GM19468 (cell line): ENCODE data around the gene MED23.
"Not testable (repeated sequence)": the region's sequence is repeated elsewhere in the genome, so short reads cannot be mapped to it uniquely, and the experiment has no call there.

Source experiments
- ATAC-seq: cut with Tn5 transposase; IDR thresholded peaks from one replicate; pipeline ENCODE4 v1.9.1; 2021; ENCODE audit warnings: mild to moderate bottlenecking, moderate library complexity, moderate number of reproducible peaks; ENCODE audit not compliant: unreplicated experiment; ENCODE audit errors: extremely low read depth

Gene MED23

GRCh38 chr6:131575834-131576478, 52.1 kb downstream of the MED23 start:
- no peak for ATAC-seq

- no peak for ATAC-seq
These were observed 53.4 kb downstream of the MED23 start for GRCh38 chr6:131574686-131575085.

DNA sequence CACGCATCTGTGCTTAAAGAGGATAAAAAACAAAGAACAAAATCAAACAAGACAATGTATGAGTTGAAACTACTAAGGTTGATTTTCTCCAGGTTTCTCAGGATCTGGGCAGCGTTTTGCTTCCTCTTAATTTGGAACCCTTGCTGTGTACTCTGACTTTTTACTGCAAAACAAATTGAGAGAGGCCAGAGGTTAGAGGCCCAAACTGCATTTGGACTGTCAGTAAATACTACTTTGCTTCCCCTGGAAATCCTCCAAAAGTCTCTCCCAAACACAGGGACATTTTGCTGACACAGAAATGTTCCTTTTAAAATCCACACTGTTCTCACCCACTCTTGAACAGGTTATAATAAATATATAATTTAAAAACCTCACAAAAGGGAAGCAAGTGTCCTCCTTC, 53.9 kb downstream of the MED23 start:
- no peak for ATAC-seq

DNA sequence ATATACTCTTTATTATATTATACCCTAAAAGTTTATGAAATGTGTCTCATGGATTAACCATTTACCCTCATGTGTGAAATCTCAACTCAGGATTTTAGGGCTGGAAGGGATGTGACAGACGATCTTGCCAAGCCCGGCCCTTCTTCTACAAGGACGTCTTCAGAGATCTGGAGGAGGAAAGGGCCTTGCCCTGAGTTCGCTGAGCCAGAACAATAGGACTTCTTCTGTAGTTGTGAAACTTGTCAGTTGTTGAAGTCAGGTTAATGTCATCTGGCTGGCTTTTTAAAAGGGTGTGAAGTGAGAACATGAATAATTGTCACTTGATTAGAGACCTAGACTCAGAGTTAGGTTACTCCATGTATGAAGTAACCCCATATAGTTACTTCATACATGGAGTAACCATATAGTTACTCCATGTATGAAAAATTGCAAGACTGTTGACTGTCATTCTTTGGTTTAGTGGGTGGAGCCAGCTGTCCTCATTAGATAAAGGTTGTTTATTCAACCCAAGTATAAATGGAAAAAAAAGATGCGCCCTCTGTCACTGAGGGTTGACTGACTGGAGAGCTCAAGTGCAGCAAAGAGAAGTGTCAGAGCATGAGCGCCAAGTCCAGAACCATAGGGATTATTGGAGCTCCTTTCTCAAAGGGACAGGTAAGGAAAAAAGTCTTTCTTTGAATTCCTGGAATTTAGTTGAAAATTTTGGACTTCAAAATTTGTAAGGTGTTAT, 55.2 kb downstream of the MED23 start, which contains the start of gene ARG1:
ARG1 (plus strand) TSS at position 541 of the 730 bp plus-strand sequence; CDS start at position 598, 57 bp downstream.
- ATAC-seq: no peak

- ATAC-seq: no peak
These were observed 59.3 kb downstream of the MED23 start for GRCh38 chr6:131568726-131569125.

DNA sequence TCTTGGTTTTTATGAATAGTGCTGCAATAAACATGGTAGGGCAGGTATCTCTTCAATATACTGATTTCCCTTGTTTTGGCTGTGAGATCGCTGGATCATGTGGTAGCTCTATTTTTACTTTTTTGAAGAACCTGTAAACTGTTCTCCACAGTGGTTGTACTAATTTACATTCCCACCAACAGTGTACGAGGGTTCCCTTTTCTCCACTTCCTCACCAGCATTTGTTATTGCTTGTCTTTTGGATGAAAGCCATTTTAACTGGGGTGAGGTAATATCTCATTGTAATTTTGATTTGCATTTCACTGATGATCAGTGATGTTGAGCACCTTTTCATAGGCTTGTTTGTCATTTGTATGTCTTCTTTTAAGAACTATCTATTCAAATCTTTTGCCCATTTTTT, 63.0 kb downstream of the MED23 start:
- no peak for ATAC-seq

DNA sequence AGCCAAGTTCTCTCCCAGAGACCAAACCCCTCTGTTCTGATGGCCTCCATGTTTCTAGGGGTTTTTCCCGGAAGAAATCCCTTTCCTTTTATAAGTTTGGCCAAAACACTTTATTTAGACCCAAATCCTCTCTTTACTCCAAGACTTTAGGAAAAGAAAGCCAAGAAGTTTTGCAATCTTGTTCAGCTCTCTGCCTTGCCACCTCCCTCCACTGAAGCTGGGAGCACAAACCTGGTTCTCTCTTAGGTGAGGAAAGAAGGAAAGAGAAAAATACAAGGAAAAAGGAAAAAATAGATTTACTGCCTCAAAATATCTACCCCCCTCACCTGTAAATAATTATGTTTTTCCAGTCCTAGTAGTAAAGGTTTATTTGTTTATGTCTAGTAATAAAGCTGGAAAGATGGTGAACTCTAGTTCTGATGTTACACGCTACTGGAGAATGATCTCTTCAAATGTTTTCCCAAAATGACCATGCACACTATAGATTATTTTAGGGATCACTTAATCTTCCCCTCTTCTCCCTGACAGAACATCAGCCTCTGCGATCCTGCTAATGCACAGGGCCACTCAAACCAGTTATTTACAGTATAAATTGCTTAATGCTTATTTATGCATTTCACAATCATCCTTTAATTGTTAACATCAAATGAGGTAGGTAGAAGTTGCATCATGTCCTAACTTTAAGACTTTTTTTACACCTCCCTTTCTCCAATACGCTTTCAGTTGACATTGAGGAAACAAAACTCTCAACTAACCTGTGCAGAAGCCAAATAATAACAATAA, 65.9 kb downstream of the MED23 start:
- ATAC-seq: no peak

DNA sequence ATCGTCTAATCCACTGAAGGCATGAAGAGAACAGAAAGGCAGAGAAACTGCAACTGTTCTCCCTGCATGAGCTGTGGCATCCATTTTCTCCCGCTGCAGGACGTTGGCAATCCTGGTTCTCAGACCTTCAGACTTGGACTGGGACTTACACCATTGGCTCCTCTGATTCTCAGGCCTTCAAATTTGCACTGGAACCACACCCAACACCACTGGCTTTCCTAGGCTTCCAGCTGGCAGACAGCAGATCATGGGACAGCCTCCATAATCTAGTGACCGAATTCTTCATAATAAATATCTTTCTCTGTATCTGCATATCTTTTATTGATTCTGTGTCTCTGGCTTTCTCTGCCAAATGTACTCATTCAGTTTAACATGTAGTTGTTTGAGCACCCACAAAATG, 69.1 kb downstream of the MED23 start:
- no peak for ATAC-seq

- ATAC-seq: no peak
These were observed 72.0 kb downstream of the MED23 start for GRCh38 chr6:131555992-131556391.

DNA sequence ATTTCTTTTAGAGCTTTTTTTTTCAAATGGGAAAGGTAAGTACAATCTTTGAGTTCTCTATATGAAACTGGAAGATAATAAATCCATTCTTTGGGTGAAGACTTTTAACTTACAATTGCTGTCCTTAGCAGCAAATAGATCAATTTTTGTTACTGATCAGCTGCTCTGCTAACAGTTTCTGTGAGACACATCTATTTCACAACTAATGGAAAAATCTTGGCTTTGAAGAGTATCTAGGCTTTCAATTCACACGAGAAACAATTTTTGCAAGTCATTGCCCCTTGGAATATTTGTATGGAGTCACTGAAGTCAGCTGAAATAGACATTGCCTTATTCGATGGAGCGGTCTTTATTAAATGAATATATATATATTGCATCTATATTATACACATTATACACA, 75.5 kb downstream of the MED23 start:
- ATAC-seq: no peak

GRCh38 chr6:131551902-131552301, 76.1 kb downstream of the MED23 start:
- no peak for ATAC-seq

GRCh38 chr6:131549811-131550210, 78.2 kb downstream of the MED23 start:
- ATAC-seq: no peak

DNA sequence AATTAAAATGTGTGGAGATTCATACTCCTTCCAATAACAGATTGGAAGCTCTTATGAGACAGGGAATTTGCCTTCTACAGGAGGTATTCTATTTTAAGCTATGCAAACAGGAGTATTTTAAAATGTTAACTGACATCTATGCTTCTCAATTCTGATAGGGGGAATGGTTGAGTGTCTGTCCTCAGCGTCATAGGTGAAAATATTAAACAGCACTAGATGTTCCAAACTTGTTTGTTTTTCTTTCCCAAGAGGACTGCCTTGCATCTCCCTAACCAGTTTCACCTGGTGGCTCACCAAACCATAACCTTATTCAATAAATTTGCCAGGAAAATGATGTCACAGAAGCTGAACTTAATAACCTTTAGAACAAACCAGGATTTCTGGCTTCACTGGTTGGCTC, 79.6 kb downstream of the MED23 start:
- no peak for ATAC-seq

- no peak for ATAC-seq
These were observed 80.6 kb downstream of the MED23 start for GRCh38 chr6:131547488-131547887.

GRCh38 chr6:131545317-131545716, 82.7 kb downstream of the MED23 start:
- no peak for ATAC-seq

- ATAC-seq: not testable (repeated sequence)
These were observed 89.4 kb downstream of the MED23 start for GRCh38 chr6:131538615-131539014.

- peak; percentile 75 for ATAC-seq
These were observed 95.4 kb downstream of the MED23 start for GRCh38 chr6:131532580-131533039.

DNA sequence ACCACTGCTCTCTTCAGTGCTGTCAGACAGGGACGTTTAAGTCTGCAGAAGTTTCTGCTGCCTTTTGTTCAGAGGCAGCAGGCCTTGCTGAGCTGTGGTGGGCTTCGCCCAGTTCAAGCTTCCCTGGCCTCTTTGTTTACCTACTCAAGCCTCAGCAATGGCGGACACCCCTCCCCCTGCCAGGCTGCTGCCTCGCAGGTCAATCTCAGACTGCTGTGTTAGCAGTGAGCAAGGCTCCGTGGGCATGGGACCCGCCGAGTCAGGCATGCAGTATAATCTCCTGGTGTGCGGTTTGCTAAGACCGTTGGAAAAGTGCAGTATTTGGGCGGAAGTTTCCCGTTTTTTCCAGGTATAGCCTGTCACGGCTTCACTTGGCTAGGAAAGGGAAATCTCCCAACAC, 96.4 kb downstream of the MED23 start:
- ATAC-seq: not testable (repeated sequence)

DNA sequence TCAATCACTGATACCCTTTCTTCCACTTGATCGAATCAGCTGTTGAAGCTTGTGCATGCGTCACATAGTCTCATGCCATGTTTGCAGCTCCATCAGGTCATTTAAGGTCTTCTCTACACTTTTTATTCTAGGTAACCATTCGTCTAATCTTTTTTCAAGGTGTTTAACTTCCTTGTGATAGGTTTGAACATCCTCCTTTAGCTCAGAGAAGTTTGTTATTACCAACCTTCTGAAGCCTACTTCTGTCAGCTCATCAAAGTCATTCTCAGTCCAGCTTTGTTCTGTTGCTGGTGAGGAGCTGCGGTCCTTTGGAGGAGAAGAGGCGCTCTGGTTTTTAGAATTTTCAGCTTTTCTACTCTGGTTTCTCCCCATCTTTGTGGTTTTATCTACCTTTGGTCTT, 97.1 kb downstream of the MED23 start:
- not testable (repeated sequence) for ATAC-seq

DNA sequence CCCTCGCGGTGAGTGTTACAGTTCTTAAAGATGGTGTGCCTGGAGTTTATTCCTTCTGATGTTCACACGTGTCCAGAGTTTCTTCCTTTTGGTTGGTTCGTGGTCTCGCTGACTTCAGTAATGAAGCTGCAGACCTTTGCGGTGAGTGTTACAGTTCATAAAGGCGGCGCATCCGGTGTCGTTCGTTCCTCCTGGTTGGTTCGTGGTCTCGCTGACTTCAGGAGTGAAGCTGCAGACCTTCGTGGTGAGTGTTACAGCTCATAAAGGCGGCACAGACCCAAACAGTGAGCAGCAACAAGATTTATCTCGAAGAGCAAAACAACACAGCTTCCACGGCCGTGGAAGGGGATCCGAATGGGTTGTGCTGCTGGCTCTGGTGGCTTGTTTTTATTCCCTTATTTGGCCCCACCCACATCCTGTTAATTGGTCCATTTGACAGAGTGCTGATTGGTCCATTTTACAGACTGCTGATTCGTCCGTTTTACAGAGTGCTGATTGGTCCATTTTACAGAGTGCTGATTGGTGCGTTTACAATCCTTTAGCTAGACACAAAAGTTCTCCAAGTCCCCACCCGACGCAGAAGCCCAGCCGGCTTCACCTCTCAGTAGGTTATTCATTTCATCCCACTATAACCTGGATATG, 103.2 kb downstream of the MED23 start:
- no peak for ATAC-seq
